Liver (tissue), 9 donors: ENCODE data around the gene PLPP6. TPM values are rescaled to one million over a fixed set of nuclear protein-coding genes. Genes with fewer than 3 reads are reported as not detected.
A peak's percentile ranks its signal among the peaks of the same experiment; 100 is the strongest.

Source experiments
- DNase-seq: peaks from one replicate; pipeline ENCODE4 v3.0.0-alpha.2; 2017; ENCODE audit warnings: low spot score
- H3K27ac ChIP-seq, 2 donors: one replicate each; pipeline ENCODE4 v1.7.0; 2013; ENCODE audit warnings: inconsistent platforms in 2 of 2, low read length in 2 of 2, control low read depth in 1 of 2, low read depth in 1 of 2, mild to moderate bottlenecking in 1 of 2
- H3K27me3 ChIP-seq, 4 donors: one replicate each; pipeline versions ENCODE4 v1.6.1 to v1.7.0; 2013; ENCODE audit warnings: low read length in 3 of 4, inconsistent platforms in 1 of 4, mild to moderate bottlenecking in 1 of 4, moderate library complexity in 1 of 4; ENCODE audit not compliant: control insufficient read depth in 4 of 4, insufficient read depth in 4 of 4
- H3K36me3 ChIP-seq, 4 donors: one replicate each; pipeline versions ENCODE4 v1.6.1 to v1.7.0; 2013; ENCODE audit warnings: low read length in 3 of 4, mild to moderate bottlenecking in 3 of 4, low read depth in 1 of 4, moderate library complexity in 1 of 4; ENCODE audit not compliant: control insufficient read depth in 4 of 4, insufficient read depth in 3 of 4
- H3K4me1 ChIP-seq, 4 donors: one replicate each; pipeline versions ENCODE4 v1.6.1 to v1.7.0; 2013; ENCODE audit warnings: low read length in 3 of 4, mild to moderate bottlenecking in 3 of 4, moderate library complexity in 1 of 4; ENCODE audit not compliant: control insufficient read depth in 4 of 4, insufficient read depth in 4 of 4
- H3K4me3 ChIP-seq, 3 donors: one replicate each; pipeline versions ENCODE4 v1.6.1 to v1.7.0; 2013; ENCODE audit warnings: low read length in 3 of 3, control low read depth in 1 of 3, low read depth in 1 of 3, mild to moderate bottlenecking in 1 of 3
- H3K9ac ChIP-seq, 2 donors: one replicate each; pipeline ENCODE4 v1.7.0; 2013; ENCODE audit warnings: low read length in 2 of 2, mild to moderate bottlenecking in 2 of 2, moderate library complexity in 2 of 2, control low read depth in 1 of 2, low read depth in 1 of 2
- H3K9me3 ChIP-seq, 4 donors: one replicate each; pipeline versions ENCODE4 v1.6.1 to v1.7.0; 2013; ENCODE audit warnings: low read length in 3 of 4; ENCODE audit not compliant: control insufficient read depth in 4 of 4
- CTCF ChIP-seq: fragments of 150-350 bp; IDR thresholded peaks from 2 replicates; pipeline ENCODE4 v1.5.1; 2017; ENCODE audit warnings: improper control_type of control experiment, low read depth, low read length; ENCODE audit not compliant: missing input control
- EGR1 ChIP-seq, 2 donors: IDR thresholded peaks; 2 replicates each; pipeline ENCODE4 v1.6.1; 2016 to 2018; ENCODE audit warnings: antibody characterized with exemption in 2 of 2, low read depth in 2 of 2
- FOXA1 ChIP-seq: IDR thresholded peaks from 2 replicates; pipeline ENCODE4 v1.6.1; 2016; ENCODE audit warnings: antibody characterized with exemption
- FOXA2 ChIP-seq: IDR thresholded peaks from 2 replicates; pipeline ENCODE4 v1.6.1; 2016; ENCODE audit warnings: antibody characterized with exemption
- GABPA ChIP-seq, 2 donors: IDR thresholded peaks in 1 of 2; conservative IDR thresholded peaks in 1 of 2; 2 replicates each; pipeline ENCODE4 v1.6.1; 2016; ENCODE audit warnings: antibody characterized with exemption in 2 of 2, mild to moderate bottlenecking in 1 of 2, moderate library complexity in 1 of 2
- HNF4A ChIP-seq, 2 donors: conservative IDR thresholded peaks; 2 replicates each; pipeline ENCODE4 v1.6.1; 2016; ENCODE audit warnings: antibody characterized with exemption in 2 of 2, mild to moderate bottlenecking in 2 of 2
- HNF4G ChIP-seq: IDR thresholded peaks from 2 replicates; pipeline ENCODE4 v1.6.1; 2016; ENCODE audit warnings: antibody characterized with exemption
- JUND ChIP-seq, 2 donors: IDR thresholded peaks; 2 replicates each; pipeline ENCODE4 v1.6.1; 2016; ENCODE audit warnings: antibody characterized with exemption in 2 of 2
- MAX ChIP-seq: IDR thresholded peaks from 2 replicates; pipeline ENCODE4 v1.6.1; 2016; ENCODE audit warnings: antibody characterized with exemption
- NR2F2 ChIP-seq: IDR thresholded peaks from 2 replicates; pipeline ENCODE4 v1.6.1; 2016; ENCODE audit warnings: antibody characterized with exemption
- RAD21 ChIP-seq, 2 donors: IDR thresholded peaks; 2 replicates each; pipeline ENCODE4 v1.6.1; 2016; ENCODE audit warnings: antibody characterized with exemption in 2 of 2, mild to moderate bottlenecking in 2 of 2
- RXRA ChIP-seq, 2 donors: IDR thresholded peaks; 2 replicates each; pipeline ENCODE4 v1.6.1; 2017 to 2018; ENCODE audit warnings: antibody characterized with exemption in 2 of 2, mild to moderate bottlenecking in 1 of 2
- SP1 ChIP-seq: IDR thresholded peaks from 2 replicates; pipeline ENCODE4 v1.6.1; 2018; ENCODE audit warnings: antibody characterized with exemption, mild to moderate bottlenecking
- TAF1 ChIP-seq: conservative IDR thresholded peaks from 2 replicates; pipeline ENCODE4 v1.6.1; 2016; ENCODE audit warnings: antibody characterized with exemption, mild to moderate bottlenecking
- YY1 ChIP-seq: IDR thresholded peaks from 2 replicates; pipeline ENCODE4 v1.6.1; 2016; ENCODE audit warnings: antibody characterized with exemption, mild to moderate bottlenecking
- WGBS: extraction: QIAGEN DNeasy Blood & Tissue Kit; methylation state at CpG from one replicate; pipeline ENCODE4 v1.1.7; 2013; 5-methylcytosine and 5-hydroxymethylcytosine counted together
- polyA plus RNA-seq, 2 donors: library from polyadenylated mRNA; stranded (reverse) in 1 of 2; unstranded in 1 of 2; fragments of 200-250 nt in 1 of 2; fragments of >200 nt in 1 of 2; fragmentation: Nextera tagmentation in 1 of 2; extraction: Ambion mirVana in 1 of 2; gene quantifications; one replicate each; pipeline versions ENCODE4 v1.2.1 to v1.2.3, GENCODE V29; 2013 to 2015
- total RNA-seq, 2 donors: library from RNA; depleted of rRNA; stranded (reverse); fragments of >200 nt; gene quantifications; one replicate each; pipeline ENCODE4 v1.2.3, GENCODE V29; 2014
- TF ChIP-seq, protein P1 (sequence below): IDR thresholded peaks from 2 replicates; pipeline ENCODE4 v1.6.1; 2016; ENCODE audit warnings: antibody characterized with exemption
- TF ChIP-seq, protein P2 (sequence below): IDR thresholded peaks from 2 replicates; pipeline ENCODE4 v1.6.1; 2016; ENCODE audit warnings: antibody characterized with exemption, mild to moderate bottlenecking
- TF ChIP-seq, protein P3 (sequence below): IDR thresholded peaks from 2 replicates; pipeline ENCODE4 v1.6.1; 2016; ENCODE audit warnings: antibody characterized with exemption
- donor health status: healthy.
- donor health status: healthy.
- donor health status: healthy.
- donor health status: healthy.
- donor health status: healthy.

The PLPP6 gene
- total and polyA plus RNA-seq, 4 donors, result 9.5 to 11.8 (median 11.1) TPM

- Histone ChIP-seq H3K27ac (peak within 1 kb of the TSS; percentile 98 to 99), H3K36me3 (peaks cover 0 to 1% (median 0%) of the 10 kb centered on the region in 4 donors), H3K4me1 (peaks cover 4 to 22% (median 7%) of the 10 kb centered on the region in 4 donors), H3K27me3 (no peaks in the 10 kb centered on the region), H3K9ac (peak within 1 kb of the TSS; percentile 99 to 100), H3K9me3 (no peaks in the 10 kb centered on the region), H3K4me3 (peak within 1 kb of the TSS; percentile 85 to 98 (median 87))
- TF ChIP-seq MAX, result peak; percentile 53
- TF ChIP-seq RAD21 (IDR thresholded peaks at IDR 0.05), result peak; percentile 42 to 69
- TF ChIP-seq, protein P1, sequence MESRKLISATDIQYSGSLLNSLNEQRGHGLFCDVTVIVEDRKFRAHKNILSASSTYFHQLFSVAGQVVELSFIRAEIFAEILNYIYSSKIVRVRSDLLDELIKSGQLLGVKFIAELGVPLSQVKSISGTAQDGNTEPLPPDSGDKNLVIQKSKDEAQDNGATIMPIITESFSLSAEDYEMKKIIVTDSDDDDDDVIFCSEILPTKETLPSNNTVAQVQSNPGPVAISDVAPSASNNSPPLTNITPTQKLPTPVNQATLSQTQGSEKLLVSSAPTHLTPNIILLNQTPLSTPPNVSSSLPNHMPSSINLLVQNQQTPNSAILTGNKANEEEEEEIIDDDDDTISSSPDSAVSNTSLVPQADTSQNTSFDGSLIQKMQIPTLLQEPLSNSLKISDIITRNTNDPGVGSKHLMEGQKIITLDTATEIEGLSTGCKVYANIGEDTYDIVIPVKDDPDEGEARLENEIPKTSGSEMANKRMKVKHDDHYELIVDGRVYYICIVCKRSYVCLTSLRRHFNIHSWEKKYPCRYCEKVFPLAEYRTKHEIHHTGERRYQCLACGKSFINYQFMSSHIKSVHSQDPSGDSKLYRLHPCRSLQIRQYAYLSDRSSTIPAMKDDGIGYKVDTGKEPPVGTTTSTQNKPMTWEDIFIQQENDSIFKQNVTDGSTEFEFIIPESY, result peak; percentile 36
- TF ChIP-seq TAF1, result peak; percentile 97
- peak; percentile 68 for TF ChIP-seq CTCF
- peak; percentile 31 to 48 for TF ChIP-seq EGR1 (IDR thresholded peaks at IDR 0.05; ENCODE audit: low read depth in 2 of 2)
- peak; percentile 91 for TF ChIP-seq YY1
- TF ChIP-seq HNF4G, result no peak
- no peak for TF ChIP-seq FOXA1
- no peak for TF ChIP-seq NR2F2
- TF ChIP-seq JUND (IDR thresholded peaks at IDR 0.05), result peak in 1 of 2 donors; percentile 39
- TF ChIP-seq FOXA2, result no peak
- peak; percentile 79 for TF ChIP-seq SP1
- TF ChIP-seq HNF4A (conservative IDR thresholded peaks at IDR 0.05), result no peak
- peak in 1 of 2 donors; percentile 14 for TF ChIP-seq RXRA (IDR thresholded peaks at IDR 0.05)
- TF ChIP-seq, protein P2, sequence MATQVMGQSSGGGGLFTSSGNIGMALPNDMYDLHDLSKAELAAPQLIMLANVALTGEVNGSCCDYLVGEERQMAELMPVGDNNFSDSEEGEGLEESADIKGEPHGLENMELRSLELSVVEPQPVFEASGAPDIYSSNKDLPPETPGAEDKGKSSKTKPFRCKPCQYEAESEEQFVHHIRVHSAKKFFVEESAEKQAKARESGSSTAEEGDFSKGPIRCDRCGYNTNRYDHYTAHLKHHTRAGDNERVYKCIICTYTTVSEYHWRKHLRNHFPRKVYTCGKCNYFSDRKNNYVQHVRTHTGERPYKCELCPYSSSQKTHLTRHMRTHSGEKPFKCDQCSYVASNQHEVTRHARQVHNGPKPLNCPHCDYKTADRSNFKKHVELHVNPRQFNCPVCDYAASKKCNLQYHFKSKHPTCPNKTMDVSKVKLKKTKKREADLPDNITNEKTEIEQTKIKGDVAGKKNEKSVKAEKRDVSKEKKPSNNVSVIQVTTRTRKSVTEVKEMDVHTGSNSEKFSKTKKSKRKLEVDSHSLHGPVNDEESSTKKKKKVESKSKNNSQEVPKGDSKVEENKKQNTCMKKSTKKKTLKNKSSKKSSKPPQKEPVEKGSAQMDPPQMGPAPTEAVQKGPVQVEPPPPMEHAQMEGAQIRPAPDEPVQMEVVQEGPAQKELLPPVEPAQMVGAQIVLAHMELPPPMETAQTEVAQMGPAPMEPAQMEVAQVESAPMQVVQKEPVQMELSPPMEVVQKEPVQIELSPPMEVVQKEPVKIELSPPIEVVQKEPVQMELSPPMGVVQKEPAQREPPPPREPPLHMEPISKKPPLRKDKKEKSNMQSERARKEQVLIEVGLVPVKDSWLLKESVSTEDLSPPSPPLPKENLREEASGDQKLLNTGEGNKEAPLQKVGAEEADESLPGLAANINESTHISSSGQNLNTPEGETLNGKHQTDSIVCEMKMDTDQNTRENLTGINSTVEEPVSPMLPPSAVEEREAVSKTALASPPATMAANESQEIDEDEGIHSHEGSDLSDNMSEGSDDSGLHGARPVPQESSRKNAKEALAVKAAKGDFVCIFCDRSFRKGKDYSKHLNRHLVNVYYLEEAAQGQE, result peak; percentile 96
- TF ChIP-seq GABPA (IDR thresholded peaks at IDR 0.05 in 1 of 2, conservative IDR thresholded peaks at IDR 0.05 in 1 of 2), result peak; percentile 92 to 96
- TF ChIP-seq, protein P3, sequence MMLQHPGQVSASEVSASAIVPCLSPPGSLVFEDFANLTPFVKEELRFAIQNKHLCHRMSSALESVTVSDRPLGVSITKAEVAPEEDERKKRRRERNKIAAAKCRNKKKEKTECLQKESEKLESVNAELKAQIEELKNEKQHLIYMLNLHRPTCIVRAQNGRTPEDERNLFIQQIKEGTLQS, result no peak
- peak; percentile 100 for DNase-seq
- WGBS, result under 1% methylated on average over 66 of the region's 66 CpGs
Measured at GRCh38 chr9:4679268-4680172, 17.4 kb downstream of the PLPP6 start, which contains the start of gene CDC37L1. CDC37L1 (plus strand) TSS chr9:4679569; CDS start chr9:4679768, 199 bp downstream.
